PFSK-1 (cell line): Measurements from ENCODE around the gene CUL5.

Source experiments
- FOXP2 ChIP-seq: optimal IDR thresholded peaks from 2 replicates; pipeline ENCODE3; 2011; ENCODE audit warnings: borderline replicate concordance, control low read depth, inconsistent platforms; ENCODE audit not compliant: insufficient read depth; ENCODE audit errors: extremely low read length, extremely low read depth
- POLR2AphosphoS5 ChIP-seq: IDR thresholded peaks from 2 replicates; pipeline ENCODE4 v1.6.1; 2012; ENCODE audit warnings: low read depth, mild to moderate bottlenecking, control low read depth, low read length, moderate library complexity
- SIN3A ChIP-seq: IDR thresholded peaks from 2 replicates; pipeline ENCODE4 v1.6.1; 2012; ENCODE audit warnings: mild to moderate bottlenecking, low read length, moderate library complexity, borderline replicate concordance; ENCODE audit not compliant: insufficient read depth
- TAF1 ChIP-seq: IDR thresholded peaks from 2 replicates; pipeline ENCODE4 v1.6.1; 2012; ENCODE audit warnings: low read length, control low read depth, borderline replicate concordance; ENCODE audit not compliant: insufficient read depth
- TF ChIP-seq, protein P1 (sequence below), 2 experiments: IDR thresholded peaks; 2 replicates each; pipeline versions ENCODE4 v1.6.1 to v1.8.0; 2011 to 2012; ENCODE audit warnings: low read depth in 2 of 2, low read length in 2 of 2, control low read depth in 1 of 2, inconsistent platforms in 1 of 2, mild to moderate bottlenecking in 1 of 2, moderate library complexity in 1 of 2; ENCODE audit not compliant: insufficient read depth in 1 of 2

DNA sequence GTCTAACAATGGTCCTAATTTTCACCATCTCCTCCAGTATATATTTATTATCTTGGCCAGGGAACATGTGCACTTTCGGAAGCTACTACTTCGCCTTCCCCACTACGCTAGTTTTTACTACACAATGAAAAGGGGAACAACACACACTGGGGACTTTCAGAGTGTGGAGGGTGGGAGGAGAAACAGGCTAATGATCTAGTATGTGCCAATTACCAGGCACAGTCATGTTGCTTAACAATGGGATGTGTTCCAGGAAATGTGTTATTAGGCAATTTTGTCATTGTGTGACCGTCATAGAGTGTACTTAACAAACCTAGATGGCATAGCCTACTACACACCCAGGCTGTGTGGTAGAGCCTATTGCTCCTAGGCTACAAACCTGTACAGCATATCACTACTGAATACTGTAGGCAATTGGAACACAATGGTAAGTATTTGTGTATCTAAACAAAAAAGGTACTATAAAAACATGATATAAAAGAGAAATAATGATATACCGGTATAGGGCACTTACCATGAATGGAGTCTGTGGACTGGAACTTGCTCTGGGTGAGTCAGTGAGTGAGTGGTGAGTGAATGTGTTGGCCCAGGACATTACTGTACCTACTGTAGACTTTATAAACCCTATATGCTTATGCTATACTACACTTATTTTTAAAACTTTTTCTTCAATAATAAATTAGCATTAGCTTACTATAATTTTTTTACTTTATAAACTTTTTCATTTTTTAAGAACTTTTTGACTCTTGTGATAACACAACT is 20.1 kb upstream of the CUL5 start:
- no peak for TF ChIP-seq POLR2AphosphoS5
- no peak for TF ChIP-seq SIN3A
- TF ChIP-seq TAF1 = no peak
- TF ChIP-seq, protein P1, sequence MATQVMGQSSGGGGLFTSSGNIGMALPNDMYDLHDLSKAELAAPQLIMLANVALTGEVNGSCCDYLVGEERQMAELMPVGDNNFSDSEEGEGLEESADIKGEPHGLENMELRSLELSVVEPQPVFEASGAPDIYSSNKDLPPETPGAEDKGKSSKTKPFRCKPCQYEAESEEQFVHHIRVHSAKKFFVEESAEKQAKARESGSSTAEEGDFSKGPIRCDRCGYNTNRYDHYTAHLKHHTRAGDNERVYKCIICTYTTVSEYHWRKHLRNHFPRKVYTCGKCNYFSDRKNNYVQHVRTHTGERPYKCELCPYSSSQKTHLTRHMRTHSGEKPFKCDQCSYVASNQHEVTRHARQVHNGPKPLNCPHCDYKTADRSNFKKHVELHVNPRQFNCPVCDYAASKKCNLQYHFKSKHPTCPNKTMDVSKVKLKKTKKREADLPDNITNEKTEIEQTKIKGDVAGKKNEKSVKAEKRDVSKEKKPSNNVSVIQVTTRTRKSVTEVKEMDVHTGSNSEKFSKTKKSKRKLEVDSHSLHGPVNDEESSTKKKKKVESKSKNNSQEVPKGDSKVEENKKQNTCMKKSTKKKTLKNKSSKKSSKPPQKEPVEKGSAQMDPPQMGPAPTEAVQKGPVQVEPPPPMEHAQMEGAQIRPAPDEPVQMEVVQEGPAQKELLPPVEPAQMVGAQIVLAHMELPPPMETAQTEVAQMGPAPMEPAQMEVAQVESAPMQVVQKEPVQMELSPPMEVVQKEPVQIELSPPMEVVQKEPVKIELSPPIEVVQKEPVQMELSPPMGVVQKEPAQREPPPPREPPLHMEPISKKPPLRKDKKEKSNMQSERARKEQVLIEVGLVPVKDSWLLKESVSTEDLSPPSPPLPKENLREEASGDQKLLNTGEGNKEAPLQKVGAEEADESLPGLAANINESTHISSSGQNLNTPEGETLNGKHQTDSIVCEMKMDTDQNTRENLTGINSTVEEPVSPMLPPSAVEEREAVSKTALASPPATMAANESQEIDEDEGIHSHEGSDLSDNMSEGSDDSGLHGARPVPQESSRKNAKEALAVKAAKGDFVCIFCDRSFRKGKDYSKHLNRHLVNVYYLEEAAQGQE (IDR thresholded peaks at IDR 0.05; ENCODE audit: insufficient read depth in 1 of 2, low read depth in 2 of 2, low read length in 2 of 2) = no peak
- TF ChIP-seq FOXP2 = no peak
